PC-9 (cell line): ENCODE measurements around the gene SEMA6C.

Experiments
- EZH2 ChIP-seq: fragments of 200-600 bp; sonication (generic); IDR thresholded peaks from 2 replicates; pipeline ENCODE4 v1.8.0; 2017; ENCODE audit warnings: antibody characterized with exemption, low read depth
- TF ChIP-seq, protein P1 (sequence below): fragments of 200-600 bp; sonication (generic); conservative IDR thresholded peaks from 2 replicates; pipeline ENCODE4 v1.6.1; 2017; ENCODE audit warnings: mixed run types, antibody characterized with exemption, mild to moderate bottlenecking, moderate library complexity

- TF ChIP-seq, protein P1, sequence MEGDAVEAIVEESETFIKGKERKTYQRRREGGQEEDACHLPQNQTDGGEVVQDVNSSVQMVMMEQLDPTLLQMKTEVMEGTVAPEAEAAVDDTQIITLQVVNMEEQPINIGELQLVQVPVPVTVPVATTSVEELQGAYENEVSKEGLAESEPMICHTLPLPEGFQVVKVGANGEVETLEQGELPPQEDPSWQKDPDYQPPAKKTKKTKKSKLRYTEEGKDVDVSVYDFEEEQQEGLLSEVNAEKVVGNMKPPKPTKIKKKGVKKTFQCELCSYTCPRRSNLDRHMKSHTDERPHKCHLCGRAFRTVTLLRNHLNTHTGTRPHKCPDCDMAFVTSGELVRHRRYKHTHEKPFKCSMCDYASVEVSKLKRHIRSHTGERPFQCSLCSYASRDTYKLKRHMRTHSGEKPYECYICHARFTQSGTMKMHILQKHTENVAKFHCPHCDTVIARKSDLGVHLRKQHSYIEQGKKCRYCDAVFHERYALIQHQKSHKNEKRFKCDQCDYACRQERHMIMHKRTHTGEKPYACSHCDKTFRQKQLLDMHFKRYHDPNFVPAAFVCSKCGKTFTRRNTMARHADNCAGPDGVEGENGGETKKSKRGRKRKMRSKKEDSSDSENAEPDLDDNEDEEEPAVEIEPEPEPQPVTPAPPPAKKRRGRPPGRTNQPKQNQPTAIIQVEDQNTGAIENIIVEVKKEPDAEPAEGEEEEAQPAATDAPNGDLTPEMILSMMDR = no peak
- TF ChIP-seq EZH2 = no peak
Measured at GRCh38 chr1:151135433-151136385, 10.7 kb downstream of the SEMA6C start.
